Measurements from ENCODE around the gene FGD4. TPM values are rescaled to one million over a fixed set of nuclear protein-coding genes. Genes with fewer than 3 reads are reported as not detected.

FGD4 gene
- total RNA-seq, 2 experiments from 2014 or later = 0.25 to 0.34 TPM

DNA sequence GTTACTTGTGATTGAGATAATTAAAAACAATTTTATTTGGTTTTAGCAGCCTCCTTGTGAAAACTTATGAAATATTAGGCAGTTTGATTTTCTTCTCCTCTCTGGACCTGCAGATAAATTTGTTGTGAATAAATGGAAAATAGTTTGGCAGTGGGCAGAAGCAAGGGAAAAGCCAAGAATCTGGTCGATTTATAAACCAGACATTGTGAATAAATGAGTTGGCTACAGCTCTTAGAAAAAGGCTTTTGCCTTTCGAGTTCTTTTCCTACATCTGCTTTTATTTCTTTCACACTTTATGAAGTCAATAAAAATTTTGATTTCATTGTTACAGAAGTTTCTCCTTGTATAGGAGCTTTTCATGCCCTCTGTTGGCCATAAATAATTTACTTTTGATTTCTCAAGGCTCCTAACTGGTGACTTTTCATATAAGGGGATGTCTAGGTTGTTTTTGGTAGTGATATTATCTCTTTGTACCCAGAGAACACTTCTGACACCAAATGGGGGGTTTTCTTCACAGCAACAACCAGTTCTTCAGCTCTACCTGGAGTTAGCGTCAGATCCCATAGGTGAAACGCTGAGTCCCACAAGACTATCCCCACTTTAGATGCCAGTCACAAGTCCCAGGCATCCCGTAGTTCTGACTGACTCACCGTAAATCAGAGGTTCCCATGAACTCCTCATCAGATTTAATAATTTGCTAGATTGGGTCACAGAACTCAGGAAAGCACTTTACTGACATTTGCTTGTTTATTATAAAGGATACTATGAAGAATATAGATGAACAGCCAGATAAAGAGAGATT, 143.3 kb downstream of the FGD4 start:
- Histone ChIP-seq H3K27me3 (ENCODE audit: control insufficient read depth in 1 of 2, insufficient read depth in 2 of 2, low read length in 2 of 2) (peaks cover 0 to 3% of the 10 kb centered on the region in 2 experiments), H3K4me1 (ENCODE audit: insufficient read depth, low read length) (no peaks in the 10 kb centered on the region), H3K4me3 (ENCODE audit: low read length) (no peak overlapping the region), H3K9me3 (ENCODE audit: control insufficient read depth in 1 of 2, insufficient read depth in 1 of 2, low read length in 2 of 2) (no peaks in the 10 kb centered on the region), H3K36me3 (ENCODE audit: insufficient read depth, low read length) (no peaks in the 10 kb centered on the region), H3K27ac (ENCODE audit: low read depth in 1 of 2, low read length in 2 of 2) (no peak overlapping the region)
- no peaks in the 10 kb centered on the region for H3K36me3 Mint-ChIP-seq (ENCODE audit: low read depth)
- no peaks in the 10 kb centered on the region for H3K4me1 Mint-ChIP-seq (ENCODE audit: low read depth)
- DNase-seq = no peak
- no peak for ATAC-seq (ENCODE audit: poor library complexity)
- TF ChIP-seq, protein P1, sequence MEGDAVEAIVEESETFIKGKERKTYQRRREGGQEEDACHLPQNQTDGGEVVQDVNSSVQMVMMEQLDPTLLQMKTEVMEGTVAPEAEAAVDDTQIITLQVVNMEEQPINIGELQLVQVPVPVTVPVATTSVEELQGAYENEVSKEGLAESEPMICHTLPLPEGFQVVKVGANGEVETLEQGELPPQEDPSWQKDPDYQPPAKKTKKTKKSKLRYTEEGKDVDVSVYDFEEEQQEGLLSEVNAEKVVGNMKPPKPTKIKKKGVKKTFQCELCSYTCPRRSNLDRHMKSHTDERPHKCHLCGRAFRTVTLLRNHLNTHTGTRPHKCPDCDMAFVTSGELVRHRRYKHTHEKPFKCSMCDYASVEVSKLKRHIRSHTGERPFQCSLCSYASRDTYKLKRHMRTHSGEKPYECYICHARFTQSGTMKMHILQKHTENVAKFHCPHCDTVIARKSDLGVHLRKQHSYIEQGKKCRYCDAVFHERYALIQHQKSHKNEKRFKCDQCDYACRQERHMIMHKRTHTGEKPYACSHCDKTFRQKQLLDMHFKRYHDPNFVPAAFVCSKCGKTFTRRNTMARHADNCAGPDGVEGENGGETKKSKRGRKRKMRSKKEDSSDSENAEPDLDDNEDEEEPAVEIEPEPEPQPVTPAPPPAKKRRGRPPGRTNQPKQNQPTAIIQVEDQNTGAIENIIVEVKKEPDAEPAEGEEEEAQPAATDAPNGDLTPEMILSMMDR (IDR thresholded peaks at IDR 0.05) = no peak
- no peaks in the 10 kb centered on the region for H3K9me3 Mint-ChIP-seq
- H3K27ac Mint-ChIP-seq = no peak overlapping the region
- ChIA-PET CTCF (no interaction called here), POLR2A (no interaction called here)
- intact Hi-C loops (cut with DNase I, micrococcal nuclease) = no loop called here
- H3K27me3 Mint-ChIP-seq = peaks cover 4% of the 10 kb centered on the region
- H3K4me3 Mint-ChIP-seq = no peak overlapping the region

DNA sequence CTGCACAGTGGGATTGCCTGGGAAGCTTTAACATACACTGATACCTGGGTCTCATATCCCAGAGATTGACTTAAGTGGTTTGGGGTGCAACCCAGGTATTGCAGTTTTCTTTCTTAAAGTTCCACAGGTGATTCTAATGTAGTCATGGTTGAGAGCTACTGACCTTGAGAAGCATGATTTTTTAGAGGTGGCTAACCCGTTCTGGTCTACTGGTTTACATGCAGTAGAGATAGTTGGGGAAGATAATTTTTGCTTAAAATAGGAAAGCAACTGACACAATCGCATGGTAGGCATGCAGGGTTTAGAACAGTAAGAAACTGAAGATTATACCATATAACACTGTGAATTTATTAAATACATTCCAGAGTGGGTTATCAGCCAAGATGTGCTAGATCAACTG, 145.5 kb downstream of the FGD4 start:
- Histone ChIP-seq H3K9me3 (ENCODE audit: control insufficient read depth in 1 of 2, insufficient read depth in 1 of 2, low read length in 2 of 2) (no peaks in the 10 kb centered on the region), H3K4me1 (ENCODE audit: insufficient read depth, low read length) (no peaks in the 10 kb centered on the region), H3K4me3 (ENCODE audit: low read length) (no peak overlapping the region), H3K36me3 (ENCODE audit: insufficient read depth, low read length) (no peaks in the 10 kb centered on the region), H3K27me3 (ENCODE audit: control insufficient read depth in 1 of 2, insufficient read depth in 2 of 2, low read length in 2 of 2) (peaks cover 0 to 3% of the 10 kb centered on the region in 2 experiments), H3K27ac (ENCODE audit: low read depth in 1 of 2, low read length in 2 of 2) (no peak overlapping the region)
- H3K36me3 Mint-ChIP-seq (ENCODE audit: low read depth) = no peaks in the 10 kb centered on the region
- H3K27me3 Mint-ChIP-seq = no peaks in the 10 kb centered on the region
- H3K27ac Mint-ChIP-seq = no peak overlapping the region
- ChIA-PET CTCF (no interaction called here), POLR2A (no interaction called here)
- no peak overlapping the region for H3K4me3 Mint-ChIP-seq
- H3K4me1 Mint-ChIP-seq (ENCODE audit: low read depth) = no peaks in the 10 kb centered on the region
- intact Hi-C loops (cut with DNase I, micrococcal nuclease) = no loop called here
- no peaks in the 10 kb centered on the region for H3K9me3 Mint-ChIP-seq
- DNase-seq (no peak), ATAC-seq (ENCODE audit: poor library complexity) (no peak)
- TF ChIP-seq, protein P1 (IDR thresholded peaks at IDR 0.05) = no peak

DNA sequence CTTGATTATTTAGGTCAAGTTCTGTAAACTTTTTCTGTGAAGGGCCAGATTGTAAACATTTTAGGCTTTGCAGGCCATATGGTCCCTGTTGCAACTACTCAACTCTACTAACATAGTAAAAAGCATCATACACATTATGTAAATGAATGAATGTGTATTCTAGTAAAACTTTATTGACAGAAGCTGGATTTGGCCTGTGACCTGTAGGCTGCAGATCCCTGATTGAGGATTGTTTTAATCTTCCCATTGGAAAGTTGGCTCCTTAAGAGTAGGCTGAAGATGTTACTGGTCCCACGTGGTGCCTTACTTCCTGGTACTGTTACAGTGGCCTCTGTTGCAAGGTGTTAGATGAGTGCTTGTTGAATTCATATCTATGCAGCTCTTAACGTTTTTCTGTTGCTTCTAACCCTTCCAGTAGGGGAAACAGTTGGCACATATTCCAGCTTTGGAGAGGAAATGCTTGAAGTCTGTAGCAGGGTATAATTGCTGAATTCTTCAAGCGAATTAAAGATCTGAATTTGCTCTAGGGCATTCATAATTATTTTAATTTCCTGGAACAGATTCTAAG, 146.1 kb downstream of the FGD4 start:
- TF ChIP-seq, protein P1 (IDR thresholded peaks at IDR 0.05) = no peak
- Mint-ChIP-seq H3K4me1 (ENCODE audit: low read depth) (no peaks in the 10 kb centered on the region), H3K36me3 (ENCODE audit: low read depth) (no peaks in the 10 kb centered on the region), H3K4me3 (no peak overlapping the region), H3K9me3 (no peaks in the 10 kb centered on the region), H3K27me3 (no peaks in the 10 kb centered on the region), H3K27ac (no peak overlapping the region)
- Histone ChIP-seq H3K27me3 (ENCODE audit: control insufficient read depth in 1 of 2, insufficient read depth in 2 of 2, low read length in 2 of 2) (peaks cover 0 to 3% of the 10 kb centered on the region in 2 experiments), H3K4me3 (ENCODE audit: low read length) (no peak overlapping the region), H3K4me1 (ENCODE audit: insufficient read depth, low read length) (no peaks in the 10 kb centered on the region), H3K36me3 (ENCODE audit: insufficient read depth, low read length) (no peaks in the 10 kb centered on the region), H3K27ac (ENCODE audit: low read depth in 1 of 2, low read length in 2 of 2) (no peak overlapping the region), H3K9me3 (ENCODE audit: control insufficient read depth in 1 of 2, insufficient read depth in 1 of 2, low read length in 2 of 2) (no peaks in the 10 kb centered on the region)
- ChIA-PET CTCF (no interaction called here), POLR2A (no interaction called here)
- ATAC-seq (ENCODE audit: poor library complexity) (no peak), DNase-seq (no peak)
- intact Hi-C loops (cut with DNase I, micrococcal nuclease) = no loop called here
